8988T (cell line): Measurements from ENCODE around the gene RALGPS1.

Source experiments
- DNase-seq: peaks from one replicate; pipeline ENCODE4 v3.0.0; 2011

The RALGPS1 gene

GRCh38 chr9:127022913-127023660, 108.5 kb downstream of the RALGPS1 start:
- no peak for DNase-seq

GRCh38 chr9:127025042-127025441, 110.5 kb downstream of the RALGPS1 start:
- DNase-seq, result no peak

GRCh38 chr9:127027694-127028093, 113.1 kb downstream of the RALGPS1 start:
- DNase-seq, result no peak

GRCh38 chr9:127029548-127029947, 115.0 kb downstream of the RALGPS1 start:
- DNase-seq, result no peak

GRCh38 chr9:127030814-127031740, 116.5 kb downstream of the RALGPS1 start:
- no peak for DNase-seq

- no peak for DNase-seq
These were observed 117.7 kb downstream of the RALGPS1 start for GRCh38 chr9:127032256-127032655.

GRCh38 chr9:127033061-127033460, 118.5 kb downstream of the RALGPS1 start:
- DNase-seq, result no peak

GRCh38 chr9:127033789-127034188, 119.2 kb downstream of the RALGPS1 start:
- no peak for DNase-seq

GRCh38 chr9:127034691-127035090, 120.1 kb downstream of the RALGPS1 start:
- DNase-seq, result no peak

GRCh38 chr9:127035423-127035822, 120.8 kb downstream of the RALGPS1 start:
- no peak for DNase-seq

GRCh38 chr9:127035948-127036347, 121.4 kb downstream of the RALGPS1 start:
- no peak for DNase-seq

- DNase-seq, result no peak
These were observed 121.9 kb downstream of the RALGPS1 start for GRCh38 chr9:127036437-127036836.

- DNase-seq, result no peak
These were observed 123.9 kb downstream of the RALGPS1 start for GRCh38 chr9:127038531-127038930.

- no peak for DNase-seq
These were observed 124.9 kb downstream of the RALGPS1 start for GRCh38 chr9:127039492-127039891.

- no peak for DNase-seq
These were observed 130.6 kb downstream of the RALGPS1 start for GRCh38 chr9:127045148-127045547.

GRCh38 chr9:127047971-127048370, 133.4 kb downstream of the RALGPS1 start:
- DNase-seq, result no peak

- DNase-seq, result peak; percentile 21
These were observed 134.5 kb downstream of the RALGPS1 start for GRCh38 chr9:127049044-127049443.

- DNase-seq, result no peak
These were observed 135.0 kb downstream of the RALGPS1 start for GRCh38 chr9:127049581-127049980.

- DNase-seq, result no peak
These were observed 135.6 kb downstream of the RALGPS1 start for GRCh38 chr9:127050152-127050551.

GRCh38 chr9:127050591-127051001, 136.0 kb downstream of the RALGPS1 start:
- no peak for DNase-seq

GRCh38 chr9:127051881-127052595, 137.5 kb downstream of the RALGPS1 start:
- DNase-seq, result no peak

- DNase-seq, result no peak
These were observed 138.7 kb downstream of the RALGPS1 start for GRCh38 chr9:127053057-127053821.

- DNase-seq, result no peak
These were observed 139.4 kb downstream of the RALGPS1 start for GRCh38 chr9:127053960-127054359.
